Upper lobe of left lung (tissue), 4 donors: ENCODE measurements around the gene RDH14.

Source experiments
- EP300 ChIP-seq, 4 donors: sonication (generic); formaldehyde crosslinking; IDR thresholded peaks; one replicate each; pipeline ENCODE4 v1.5.1; 2017; ENCODE audit warnings: antibody characterized with exemption in 4 of 4, control low read depth in 2 of 4
- POLR2A ChIP-seq, 4 donors: fragments of 450-650 bp; IDR thresholded peaks; one replicate each; pipeline ENCODE4 v1.5.1; 2016 to 2017; ENCODE audit warnings: antibody characterized with exemption in 4 of 4, mild to moderate bottlenecking in 2 of 4
- POLR2AphosphoS5 ChIP-seq, 2 donors: sonication (generic); formaldehyde crosslinking; IDR thresholded peaks; one replicate each; pipeline ENCODE4 v1.5.1; 2017; ENCODE audit warnings: antibody characterized with exemption in 2 of 2
- TF ChIP-seq, protein P1 (sequence below), 6 experiments: fragments of 450-650 bp in 4 of 6; fragments of 200-600 bp in 2 of 6; sonication (generic) in 2 of 6; IDR thresholded peaks; one replicate each; pipeline ENCODE4 v1.5.1; 2016 to 2019; ENCODE audit warnings: antibody characterized with exemption in 6 of 6

DNA sequence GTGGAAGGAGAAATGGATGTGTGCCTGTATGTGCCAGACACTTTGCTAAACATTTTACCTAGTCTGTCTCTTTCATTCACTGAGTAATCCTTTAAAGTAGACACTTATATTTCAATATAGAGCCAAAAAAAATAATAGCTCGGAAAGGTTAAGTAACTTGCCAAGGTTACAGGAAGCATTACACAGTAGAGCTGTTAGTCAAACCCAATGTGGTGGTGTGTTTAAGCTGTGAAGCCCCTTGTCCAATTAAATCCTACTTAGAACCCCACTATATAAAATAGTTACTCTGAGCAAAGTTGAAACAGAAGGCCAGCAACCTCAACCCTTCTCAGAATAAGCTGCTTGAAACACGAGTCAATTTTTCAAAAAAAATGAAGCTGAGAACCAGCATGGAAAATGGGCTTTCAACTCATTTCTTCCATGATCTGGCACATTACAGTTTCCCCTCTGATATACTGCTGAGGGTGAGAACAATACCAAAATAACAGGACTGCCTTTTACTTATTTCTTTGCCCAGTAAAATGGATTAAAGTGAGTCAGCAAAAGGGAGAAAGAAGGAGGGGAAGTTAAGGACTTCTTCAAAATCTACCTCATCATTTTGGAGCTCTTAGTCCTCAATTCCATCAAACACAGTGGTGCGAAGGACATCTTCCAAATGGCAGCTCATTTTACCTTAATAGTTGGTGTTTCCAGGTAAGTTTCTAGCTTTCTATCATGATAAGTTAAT lies 7.9 kb downstream of the RDH14 start:
- TF ChIP-seq, protein P1, sequence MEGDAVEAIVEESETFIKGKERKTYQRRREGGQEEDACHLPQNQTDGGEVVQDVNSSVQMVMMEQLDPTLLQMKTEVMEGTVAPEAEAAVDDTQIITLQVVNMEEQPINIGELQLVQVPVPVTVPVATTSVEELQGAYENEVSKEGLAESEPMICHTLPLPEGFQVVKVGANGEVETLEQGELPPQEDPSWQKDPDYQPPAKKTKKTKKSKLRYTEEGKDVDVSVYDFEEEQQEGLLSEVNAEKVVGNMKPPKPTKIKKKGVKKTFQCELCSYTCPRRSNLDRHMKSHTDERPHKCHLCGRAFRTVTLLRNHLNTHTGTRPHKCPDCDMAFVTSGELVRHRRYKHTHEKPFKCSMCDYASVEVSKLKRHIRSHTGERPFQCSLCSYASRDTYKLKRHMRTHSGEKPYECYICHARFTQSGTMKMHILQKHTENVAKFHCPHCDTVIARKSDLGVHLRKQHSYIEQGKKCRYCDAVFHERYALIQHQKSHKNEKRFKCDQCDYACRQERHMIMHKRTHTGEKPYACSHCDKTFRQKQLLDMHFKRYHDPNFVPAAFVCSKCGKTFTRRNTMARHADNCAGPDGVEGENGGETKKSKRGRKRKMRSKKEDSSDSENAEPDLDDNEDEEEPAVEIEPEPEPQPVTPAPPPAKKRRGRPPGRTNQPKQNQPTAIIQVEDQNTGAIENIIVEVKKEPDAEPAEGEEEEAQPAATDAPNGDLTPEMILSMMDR (IDR thresholded peaks at IDR 0.05) = no peak
- no peak for TF ChIP-seq POLR2A (IDR thresholded peaks at IDR 0.05)
- TF ChIP-seq POLR2AphosphoS5 (IDR thresholded peaks at IDR 0.05) = no peak
- TF ChIP-seq EP300 (IDR thresholded peaks at IDR 0.05) = no peak
